ENCODE measurements around the gene KRT86. TPM values are rescaled to one million over a fixed set of nuclear protein-coding genes. Genes with fewer than 3 reads are reported as not detected.

Gene KRT86
- total and polyA plus RNA-seq, 2 of the 8 experiments (the other 6 are each of a cell fraction or from before 2014, with no cell fraction given) = 0.12 TPM; not detected in 1

DNA sequence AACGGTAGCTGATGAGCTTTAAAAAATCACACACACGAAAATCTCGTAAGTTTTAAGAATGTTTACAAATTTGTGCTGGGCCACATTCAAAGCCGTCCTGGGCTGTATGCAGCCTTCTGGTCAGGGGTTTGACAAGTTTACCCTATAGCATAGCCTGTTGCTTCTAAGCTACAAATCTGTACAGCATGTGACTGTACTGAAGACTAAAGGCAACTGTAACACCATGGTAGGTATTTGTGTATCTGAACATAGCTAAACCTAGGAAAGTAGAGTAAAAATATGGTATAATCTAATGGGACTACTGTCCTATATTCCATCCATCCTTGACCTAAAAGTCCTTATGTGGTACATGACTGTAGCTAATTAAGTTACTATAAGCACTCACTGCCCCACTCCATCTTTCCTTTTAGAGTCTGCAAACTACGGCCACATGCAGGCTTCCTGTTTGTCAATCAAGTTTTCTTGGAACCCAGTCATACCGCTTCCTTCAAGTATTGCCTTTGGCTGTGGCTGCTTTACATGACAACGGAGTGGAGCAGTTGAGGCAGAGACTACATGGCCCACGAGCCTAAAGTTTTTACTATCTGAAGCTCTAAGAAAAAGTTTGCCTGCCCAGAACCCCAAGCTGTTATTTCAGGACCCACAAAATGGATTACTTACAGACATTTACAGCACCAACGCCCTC lies 22.9 kb upstream of the KRT86 start:
- no peak for FAIRE-seq
- no peak overlapping the region for H3K4me3 ChIP-seq (ENCODE audit: extremely low read depth in 1 of 4, insufficient read depth in 2 of 4, low read depth in 3 of 4, low read length in 4 of 4)
- no peak for TF ChIP-seq CHD1 (IDR thresholded peaks at IDR 0.05; ENCODE audit: low read depth, low read length)
- no peak for TF ChIP-seq EGR1 (IDR thresholded peaks at IDR 0.05; ENCODE audit: borderline replicate concordance, low read depth, low read length)
- TF ChIP-seq, protein P1, sequence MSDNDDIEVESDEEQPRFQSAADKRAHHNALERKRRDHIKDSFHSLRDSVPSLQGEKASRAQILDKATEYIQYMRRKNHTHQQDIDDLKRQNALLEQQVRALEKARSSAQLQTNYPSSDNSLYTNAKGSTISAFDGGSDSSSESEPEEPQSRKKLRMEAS (IDR thresholded peaks at IDR 0.05) = no peak
- TF ChIP-seq TEAD4 (IDR thresholded peaks at IDR 0.05; ENCODE audit: low read depth, low read length) = no peak
- TF ChIP-seq CBX5 (IDR thresholded peaks at IDR 0.05; ENCODE audit: low read depth, low read length) = no peak
- no peak for TF ChIP-seq JUN (IDR thresholded peaks at IDR 0.05; ENCODE audit: low read depth, low read length)
- TF ChIP-seq SP1 (IDR thresholded peaks at IDR 0.05; ENCODE audit: low read depth, low read length) = no peak
- no peak for TF ChIP-seq SIN3A (conservative IDR thresholded peaks at IDR 0.05 in 1 of 2, IDR thresholded peaks at IDR 0.05 in 1 of 2; ENCODE audit: low read depth in 1 of 2, low read length in 2 of 2)
- TF ChIP-seq, protein P2, sequence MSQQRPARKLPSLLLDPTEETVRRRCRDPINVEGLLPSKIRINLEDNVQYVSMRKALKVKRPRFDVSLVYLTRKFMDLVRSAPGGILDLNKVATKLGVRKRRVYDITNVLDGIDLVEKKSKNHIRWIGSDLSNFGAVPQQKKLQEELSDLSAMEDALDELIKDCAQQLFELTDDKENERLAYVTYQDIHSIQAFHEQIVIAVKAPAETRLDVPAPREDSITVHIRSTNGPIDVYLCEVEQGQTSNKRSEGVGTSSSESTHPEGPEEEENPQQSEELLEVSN (IDR thresholded peaks at IDR 0.05) = no peak
- TF ChIP-seq GABPA (IDR thresholded peaks at IDR 0.05; ENCODE audit: borderline replicate concordance, insufficient read depth, low read length) = no peak
- no peak for TF ChIP-seq JUND (IDR thresholded peaks at IDR 0.05; ENCODE audit: low read length)
- no peak for TF ChIP-seq NANOG (IDR thresholded peaks at IDR 0.05; ENCODE audit: insufficient read depth, low read depth, low read length, poor library complexity, severe bottlenecking)

More for the DNA sequence above, 22.9 kb upstream of the KRT86 start:
- H2BK12ac ChIP-seq (ENCODE audit: low read depth, low read length) = no peak overlapping the region
- no peak overlapping the region for H2BK5ac ChIP-seq (ENCODE audit: low read depth, low read length)
- no peak overlapping the region for H3K9ac ChIP-seq (replicated peaks in 1 of 4; ENCODE audit: extremely low read depth in 1 of 4, low read depth in 3 of 4, low read length in 3 of 4)
- H3K23ac ChIP-seq (ENCODE audit: insufficient read length) = no peak overlapping the region
- no peak overlapping the region for H4K91ac ChIP-seq (replicated peaks; ENCODE audit: insufficient read length, low read length)
- peaks cover 4 to 39% (median 29%) of the 10 kb centered on the region in 4 experiments for H3K27me3 ChIP-seq (replicated peaks in 1 of 4; ENCODE audit: control insufficient read depth in 3 of 4, extremely low read depth in 1 of 4, insufficient read depth in 3 of 4, low read length in 3 of 4)
- H2AFZ ChIP-seq (ENCODE audit: low read length) = no peak overlapping the region
- ChIA-PET CTCF (ENCODE audit: partially characterized antibody) (interaction anchor here (0.5 to 14.6 kb wide), 35 partner anchors 14 to 1059 kb away, joined by 3 to 151 read pairs (median 5); partner anchors contain the start of genes KRT7 and KRT86), POLR2A (ENCODE audit: partially characterized antibody) (interaction anchor here (0.6 to 2.3 kb wide), 3 partner anchors 10 to 30 kb away, joined by 3 to 7 read pairs (median 3); partner anchors contain the start of gene KRT7)
- H3K9me3 ChIP-seq (ENCODE audit: insufficient read depth in 2 of 2, low read depth in 1 of 2, low read length in 1 of 2) = no peaks in the 10 kb centered on the region
- no peaks in the 10 kb centered on the region for H3K79me1 ChIP-seq (ENCODE audit: low read depth, low read length)
- H3K56ac ChIP-seq (replicated peaks; ENCODE audit: insufficient read length, low read depth, low read length) = no peak overlapping the region
- H3K14ac ChIP-seq (ENCODE audit: insufficient read length) = no peak overlapping the region
- no peak overlapping the region for H3K4ac ChIP-seq (replicated peaks; ENCODE audit: insufficient read length, low read depth, low read length)
- peaks cover 3% of the 10 kb centered on the region; the same call in 1 of the 2 replicates for H3K23me2 ChIP-seq (ENCODE audit: low read depth, low read length)
- no peak overlapping the region; a peak in 1 of 4 replicates for H3K4me2 ChIP-seq (ENCODE audit: insufficient read depth in 1 of 2, low read depth in 2 of 2, low read length in 2 of 2)
- no peak overlapping the region for H4K5ac ChIP-seq (ENCODE audit: insufficient read length, low read depth, low read length)
- DNase-seq (ENCODE audit: low read depth in 1 of 2, low spot score in 2 of 2) = no peak
- no peak overlapping the region for H2BK15ac ChIP-seq (ENCODE audit: low read length)
- H2AK5ac ChIP-seq (ENCODE audit: low read depth, low read length) = no peak overlapping the region
- H3K36me3 ChIP-seq (ENCODE audit: control insufficient read depth in 2 of 4, insufficient read depth in 4 of 4, low read length in 3 of 4) = no peaks in the 10 kb centered on the region
- H3K79me2 ChIP-seq (ENCODE audit: control insufficient read depth in 1 of 2, insufficient read depth in 2 of 2, low read length in 2 of 2) = no peaks in the 10 kb centered on the region
- H4K20me1 ChIP-seq (replicated peaks in 1 of 2; ENCODE audit: control insufficient read depth in 1 of 2, insufficient read depth in 2 of 2, low read length in 2 of 2) = no peaks in the 10 kb centered on the region
- H4K8ac ChIP-seq (ENCODE audit: extremely low read depth, insufficient read depth, low read length) = no peak overlapping the region
- peaks cover 0 to 12% (median 4%) of the 10 kb centered on the region in 4 experiments; a peak in 5 of 7 replicates for H3K4me1 ChIP-seq (replicated peaks in 1 of 4; ENCODE audit: control insufficient read depth in 3 of 4, insufficient read depth in 4 of 4, low read length in 3 of 4)
- no peak overlapping the region for H2BK120ac ChIP-seq (replicated peaks; ENCODE audit: low read depth, low read length)
- H2BK20ac ChIP-seq (ENCODE audit: low read length) = no peak overlapping the region
- H3K27ac ChIP-seq (ENCODE audit: low read depth, low read length) = no peak overlapping the region
- H3K18ac ChIP-seq (ENCODE audit: extremely low read depth, low read length) = no peak overlapping the region
- WGBS, 2 experiments (ENCODE audit: extremely low coverage in 1 of 2, insufficient coverage in 1 of 2, insufficient read length in 1 of 2, insufficient replicate concordance in 2 of 2, low coverage in 1 of 2, low lambda C conversion rate in 2 of 2, missing lambda C conversion rate in 1 of 2) = 78% methylated on average over 9 of the region's 9 CpGs; no CpG with 5 or more reads in 1 of the 2 experiments
